ENCODE data around the gene NPHS2.

Gene NPHS2

DNA sequence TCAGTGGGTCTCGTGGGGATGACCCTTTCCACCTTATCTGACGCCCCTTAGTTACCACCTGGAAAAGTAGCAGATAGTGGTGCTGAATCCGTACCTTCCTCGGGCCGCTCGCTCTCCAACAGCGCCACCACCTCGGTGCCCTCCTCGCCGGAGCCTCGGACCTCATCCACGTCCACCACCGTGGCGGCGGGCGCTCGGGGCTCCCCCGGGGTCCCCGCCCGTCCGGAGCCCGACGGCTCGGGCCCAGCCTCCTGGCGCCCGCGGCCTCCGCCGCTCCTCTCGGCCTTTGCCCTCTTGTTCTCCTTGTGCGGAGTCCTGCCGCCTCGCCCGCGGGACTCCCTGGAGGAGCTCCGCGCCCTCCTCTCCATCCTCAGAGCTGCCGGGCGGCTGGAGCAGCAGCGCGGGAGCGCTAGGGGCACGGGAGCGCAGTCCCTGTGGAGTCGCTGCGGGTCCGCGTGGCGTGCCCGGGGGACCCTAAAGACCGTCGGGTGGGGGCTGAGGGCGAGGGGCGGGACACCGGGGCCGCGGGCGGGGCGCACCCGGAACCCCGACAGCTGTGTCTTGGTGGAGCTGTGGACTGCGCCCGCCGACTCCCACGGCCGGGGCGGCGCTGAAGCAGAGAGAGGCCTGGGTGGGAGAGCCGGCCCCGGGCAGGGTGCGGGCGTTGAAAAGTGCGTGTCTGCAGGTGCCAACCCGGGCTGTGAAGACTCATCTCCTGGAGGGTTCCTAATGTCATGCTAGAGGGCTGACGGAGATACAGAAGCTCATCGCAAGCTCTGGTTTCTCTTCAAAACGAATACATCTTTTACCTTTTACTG lies at the start of gene NPHS2:
NPHS2 (minus strand) TSS at position 452 of the 818 bp plus-strand sequence; CDS start at position 368, 84 bp downstream.
- DNase-seq (ENCODE audit: low read depth, low spot score), result no peak

DNA sequence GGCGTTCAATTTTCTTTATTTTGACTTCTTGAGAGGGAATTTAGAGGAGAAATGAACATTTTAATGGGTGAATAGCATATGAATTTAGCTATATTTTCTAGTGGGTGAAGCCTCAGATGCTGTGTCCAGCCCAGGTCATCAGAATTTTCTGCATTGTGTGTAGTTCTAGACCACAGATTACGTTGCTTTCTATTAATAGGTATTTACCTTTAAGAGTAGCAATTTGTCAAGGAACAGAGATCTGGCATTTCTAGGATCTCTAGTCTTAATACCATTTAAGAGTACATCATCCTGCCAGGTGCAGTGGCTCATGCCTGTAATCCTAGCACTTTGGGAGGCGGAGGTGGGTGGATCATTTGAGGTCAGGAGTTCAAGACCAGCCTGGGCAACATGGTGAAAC lies 36.6 kb upstream of the NPHS2 start:
- no peak for DNase-seq (ENCODE audit: low read depth, low spot score)

DNA sequence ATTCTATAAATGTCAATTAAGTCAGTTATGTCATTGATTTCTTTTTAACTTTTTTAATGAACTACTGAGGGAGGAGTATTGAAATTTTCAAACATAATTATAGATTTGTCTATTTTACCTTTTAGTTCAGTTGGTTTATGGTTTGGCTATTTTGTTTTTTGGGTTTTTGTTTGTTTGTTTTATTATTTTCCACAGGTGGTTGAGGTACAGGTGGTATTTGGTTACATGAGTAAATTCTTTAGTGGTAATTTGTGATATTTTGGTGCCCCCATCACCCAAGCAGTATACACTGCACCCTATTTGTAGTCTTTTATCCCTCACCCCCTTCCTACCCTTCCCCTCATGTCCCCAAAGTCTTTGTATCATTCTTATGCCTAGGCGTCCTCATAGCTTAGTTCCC lies 25.3 kb upstream of the NPHS2 start:
- no peak for DNase-seq (ENCODE audit: low read depth, low spot score)

DNA sequence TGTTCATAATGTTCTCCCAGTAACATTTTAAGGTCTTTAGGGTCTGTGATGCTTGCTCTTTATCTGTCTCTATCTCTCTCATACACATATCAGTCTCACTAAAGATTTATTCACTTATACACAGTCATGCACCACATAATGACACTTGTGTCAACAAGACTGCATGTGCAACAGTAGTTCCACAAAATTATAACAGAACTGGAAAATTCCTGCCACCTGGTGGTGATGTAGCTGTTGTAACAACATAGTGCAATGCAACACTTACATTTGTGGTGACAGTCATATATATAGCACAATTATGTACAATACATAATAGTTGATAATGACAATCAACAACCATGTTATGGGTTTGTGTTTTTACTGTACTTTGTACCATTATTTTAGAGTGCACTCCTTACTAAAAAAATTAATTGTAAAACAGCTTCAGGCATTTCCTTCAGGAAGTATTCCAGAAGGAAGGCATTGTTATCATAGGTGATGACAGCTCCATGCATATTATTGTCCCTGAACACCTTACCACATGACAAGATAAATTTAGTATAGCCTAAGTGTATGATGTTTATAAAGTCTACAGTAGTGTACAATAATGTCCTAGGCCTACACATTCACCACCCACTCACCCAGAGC lies 24.0 kb upstream of the NPHS2 start:
- DNase-seq (ENCODE audit: low read depth, low spot score), result no peak

DNA sequence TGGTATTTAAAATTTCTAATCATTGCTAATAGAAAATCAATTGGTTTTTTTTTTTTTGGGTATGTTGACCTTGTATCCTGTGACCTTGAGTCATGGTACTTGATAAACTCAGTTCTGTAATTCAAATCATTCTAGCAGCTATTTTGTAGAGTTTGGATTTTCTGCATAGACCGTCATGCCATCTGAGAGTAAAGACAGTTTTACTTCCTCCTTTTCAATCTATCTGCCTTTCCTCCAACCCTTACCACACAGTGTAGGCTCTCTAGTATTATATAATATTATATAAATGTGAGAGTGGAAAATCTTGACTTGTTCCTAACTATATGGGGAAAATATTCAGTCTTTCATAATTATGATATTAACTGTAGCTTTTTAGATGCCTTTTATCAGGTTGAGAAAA lies 22.9 kb upstream of the NPHS2 start:
- DNase-seq (ENCODE audit: low read depth, low spot score), result no peak

DNA sequence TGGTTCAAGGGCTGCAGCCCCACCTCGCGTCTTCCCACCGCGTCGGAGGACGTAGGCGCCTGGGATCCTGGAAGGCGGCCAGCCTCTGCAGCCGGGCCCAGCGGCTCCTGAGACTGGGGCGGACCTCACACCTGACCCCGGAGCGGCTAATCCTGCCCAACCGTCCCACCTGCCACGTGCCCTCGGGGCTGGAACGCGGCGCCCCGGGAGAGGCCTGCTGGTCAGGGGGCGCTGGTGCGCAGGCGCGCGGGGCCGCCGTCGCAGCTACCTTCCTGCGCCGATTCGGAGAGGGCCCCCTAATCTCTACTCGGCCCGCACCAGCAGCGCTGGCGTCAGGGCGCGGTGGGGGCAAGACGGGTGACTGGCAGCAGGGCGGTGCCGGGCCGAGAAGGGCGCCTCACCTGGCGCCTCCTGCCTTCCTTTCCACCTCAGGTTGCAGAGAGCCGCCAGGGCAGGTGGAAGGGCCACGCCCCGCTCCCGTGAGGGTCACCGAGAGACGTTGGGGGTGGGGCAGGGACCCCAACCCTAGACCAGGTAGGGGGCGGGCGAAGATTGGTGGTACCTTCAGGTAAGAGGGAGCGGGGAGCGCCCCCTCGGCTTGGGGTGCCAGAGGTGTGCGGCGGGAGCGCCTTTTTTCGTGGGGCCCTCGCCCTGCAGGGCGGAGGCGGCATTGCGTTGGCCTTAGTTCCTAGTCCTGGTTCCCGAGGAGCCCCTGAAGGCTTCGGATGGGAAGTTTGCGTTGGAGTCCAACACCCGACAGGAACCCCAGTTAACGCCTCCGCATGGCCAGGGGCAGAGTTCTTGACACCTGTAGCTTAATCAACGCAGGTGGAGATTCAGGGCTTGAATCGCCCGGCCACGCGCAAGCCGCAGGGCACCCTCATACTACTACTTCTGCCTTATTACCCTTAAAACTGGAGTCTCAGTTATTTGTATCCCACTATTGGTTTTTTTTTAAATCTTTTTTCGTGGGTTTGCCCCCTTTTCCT lies 16.1 kb upstream of the NPHS2 start, which contains the start of gene TDRD5:
TDRD5 (plus strand) TSS at position 241 of the 989 bp plus-strand sequence. CDS start 784 bp downstream, outside the sequence.
- DNase-seq (ENCODE audit: low read depth, low spot score), result peak; percentile 76

DNA sequence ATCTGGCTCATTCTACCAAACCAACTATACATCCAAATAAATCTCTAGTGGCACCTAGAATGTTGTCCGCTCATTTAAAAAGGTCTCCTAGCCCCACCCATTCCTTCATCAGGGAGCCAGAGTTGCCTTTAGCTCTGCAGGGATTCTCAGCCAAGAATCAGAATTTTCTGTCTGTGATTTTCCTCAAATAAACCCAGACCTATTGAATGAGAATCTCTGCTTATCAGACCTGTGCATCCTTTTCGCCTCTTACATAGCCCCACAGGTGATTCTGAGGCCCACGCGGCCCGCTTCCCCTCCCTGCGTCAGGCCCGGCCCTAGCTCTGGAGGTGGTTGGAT lies 15.5 kb upstream of the NPHS2 start:
- no peak for DNase-seq (ENCODE audit: low read depth, low spot score)

DNA sequence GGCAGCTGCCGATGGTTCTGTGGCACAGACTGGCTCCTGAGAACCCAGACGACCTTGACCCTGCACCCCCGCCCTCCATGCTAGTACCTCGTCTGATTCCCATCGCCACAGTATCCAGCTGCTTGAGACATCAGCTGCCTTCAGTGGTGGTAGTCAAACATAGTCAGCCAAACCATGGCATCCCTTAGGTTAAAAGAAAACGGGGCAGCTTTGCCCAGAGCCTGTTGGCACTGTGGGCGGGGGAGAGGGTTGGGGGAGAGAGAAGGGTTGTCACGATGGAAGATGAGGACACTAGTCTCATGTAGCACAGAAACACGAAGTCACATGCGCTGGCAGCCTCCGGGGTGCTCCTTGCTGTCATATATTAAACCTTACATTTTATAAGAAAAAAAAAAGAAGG lies 14.9 kb upstream of the NPHS2 start:
- DNase-seq (ENCODE audit: low read depth, low spot score), result no peak

DNA sequence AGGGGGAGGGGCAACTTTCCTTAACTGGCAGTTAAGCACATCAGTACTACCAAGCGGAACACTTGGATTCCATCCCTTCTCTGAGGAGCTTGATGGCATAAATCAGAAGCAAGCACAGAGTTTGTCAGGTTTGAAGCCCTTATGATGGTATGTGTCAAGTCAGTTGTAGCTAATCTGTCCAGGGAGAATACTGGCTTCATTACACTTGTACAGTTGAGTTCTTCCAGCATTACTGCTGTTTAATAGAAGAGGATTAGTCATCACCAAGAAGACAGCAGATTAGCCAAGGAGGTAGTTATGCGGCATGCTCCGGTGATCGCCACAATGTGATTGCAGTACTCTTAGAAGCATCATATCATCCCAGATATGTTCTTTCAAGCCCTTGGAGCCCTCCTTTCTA lies 13.8 kb upstream of the NPHS2 start:
- no peak for DNase-seq (ENCODE audit: low read depth, low spot score)

DNA sequence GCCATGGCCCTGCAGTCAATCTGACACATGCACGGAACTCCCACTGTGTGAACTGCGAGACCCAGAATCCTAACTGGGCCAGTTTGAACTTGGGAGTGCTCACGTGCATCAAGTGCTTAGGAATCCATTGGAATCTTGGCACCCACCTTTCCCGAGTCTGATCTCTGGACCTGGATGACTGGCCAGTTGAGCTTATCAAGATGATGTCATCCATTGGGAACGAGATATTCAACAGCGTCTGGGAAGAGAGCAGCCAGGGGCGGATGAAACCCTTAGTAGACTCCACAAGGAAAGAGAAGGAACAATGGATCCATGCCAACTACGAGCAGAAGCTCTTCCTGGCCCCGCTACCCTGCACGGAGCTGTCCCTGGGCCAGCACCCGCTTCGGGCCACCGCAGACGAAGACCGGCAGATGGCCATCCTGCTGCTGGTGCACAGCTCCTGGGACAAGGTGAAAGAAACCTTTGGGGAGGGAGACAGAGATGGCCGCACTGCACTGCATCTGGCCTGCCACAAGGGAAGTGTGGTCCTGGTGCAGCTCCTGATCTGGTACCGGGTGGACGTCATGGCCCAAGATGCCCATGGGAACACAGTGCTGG lies 12.8 kb upstream of the NPHS2 start:
- no peak for DNase-seq (ENCODE audit: low read depth, low spot score)

DNA sequence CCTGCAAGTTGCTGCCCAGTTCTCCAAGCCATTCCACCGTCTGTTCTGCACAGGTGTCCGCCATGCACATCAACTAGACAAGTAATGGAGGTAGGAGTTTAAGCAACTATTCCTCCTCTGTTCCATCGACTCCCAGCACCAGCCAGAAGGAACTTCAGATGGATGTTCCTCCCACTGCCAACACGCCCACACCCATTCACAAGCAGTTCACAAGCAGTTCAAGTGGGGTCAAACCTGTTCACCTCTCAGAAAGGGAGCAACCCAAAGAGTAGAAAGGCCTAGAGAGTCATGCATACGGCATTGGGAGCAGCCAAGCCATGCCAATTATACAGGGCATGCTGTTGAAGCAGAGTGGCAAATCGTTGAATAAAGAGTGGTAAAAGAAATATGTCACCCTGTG lies 11.6 kb upstream of the NPHS2 start:
- no peak for DNase-seq (ENCODE audit: low read depth, low spot score)

DNA sequence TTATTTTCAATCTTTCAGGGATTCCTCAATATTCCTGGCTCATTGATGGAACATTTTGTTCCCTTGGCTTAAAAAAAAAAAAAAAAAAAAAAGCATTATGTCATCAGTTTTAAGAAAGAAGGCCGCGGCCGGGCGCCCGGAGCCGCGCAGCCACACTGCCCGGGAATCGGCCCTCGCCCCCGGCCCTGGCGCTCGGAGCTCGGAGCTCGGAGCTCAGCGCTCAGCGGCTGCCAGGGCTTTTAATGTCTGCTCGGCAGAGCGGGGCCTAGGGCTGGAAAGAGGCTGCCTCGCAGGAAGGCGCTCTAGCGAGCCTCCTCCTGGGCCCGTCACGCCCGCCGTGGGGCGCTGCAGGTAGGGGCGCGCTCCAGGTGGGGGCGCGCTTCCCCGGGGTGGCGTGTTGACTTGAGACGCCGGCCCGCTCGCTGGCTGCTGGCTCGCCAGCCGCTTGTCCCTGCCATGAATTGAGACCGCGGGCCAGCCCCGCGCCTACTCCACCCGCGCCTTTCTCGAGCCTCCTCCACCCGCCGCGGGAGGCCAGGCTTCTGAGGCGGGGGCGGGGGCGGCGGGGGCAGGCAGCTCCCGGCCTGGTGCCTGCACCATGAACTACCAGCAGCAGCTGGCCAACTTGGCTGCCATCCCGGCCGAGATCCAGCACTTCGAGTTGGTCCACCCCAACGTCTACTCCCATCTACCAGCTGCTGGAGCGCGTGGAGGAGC lies 10.5 kb upstream of the NPHS2 start:
- DNase-seq (ENCODE audit: low read depth, low spot score), result peak; percentile 91

DNA sequence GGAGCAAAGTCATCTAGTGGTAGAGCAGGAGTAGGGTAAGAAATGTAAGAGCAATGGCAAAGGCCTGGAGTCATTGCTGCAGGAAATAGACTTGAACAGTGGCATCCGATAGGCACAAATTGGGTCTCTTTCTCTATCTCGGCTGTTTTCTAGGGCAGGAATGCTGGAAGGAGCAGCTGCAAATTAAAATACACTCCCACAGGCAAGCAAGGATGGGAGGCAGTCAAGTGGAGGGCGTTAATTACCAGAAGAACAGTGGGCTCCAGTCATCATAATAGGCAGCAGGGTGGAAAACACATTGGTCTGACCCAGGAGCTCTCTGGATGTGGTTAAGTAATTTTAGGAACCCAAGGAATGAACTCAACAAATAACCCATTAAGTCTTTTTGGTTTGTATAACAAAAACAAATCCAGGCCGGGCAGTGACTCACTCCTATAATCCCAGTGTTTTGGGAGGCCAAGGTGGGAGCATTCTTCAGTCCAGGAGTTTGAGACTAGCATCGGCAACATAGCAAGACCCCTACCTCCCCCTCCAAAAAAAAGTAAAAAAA lies 8.1 kb upstream of the NPHS2 start:
- no peak for DNase-seq (ENCODE audit: low read depth, low spot score)

DNA sequence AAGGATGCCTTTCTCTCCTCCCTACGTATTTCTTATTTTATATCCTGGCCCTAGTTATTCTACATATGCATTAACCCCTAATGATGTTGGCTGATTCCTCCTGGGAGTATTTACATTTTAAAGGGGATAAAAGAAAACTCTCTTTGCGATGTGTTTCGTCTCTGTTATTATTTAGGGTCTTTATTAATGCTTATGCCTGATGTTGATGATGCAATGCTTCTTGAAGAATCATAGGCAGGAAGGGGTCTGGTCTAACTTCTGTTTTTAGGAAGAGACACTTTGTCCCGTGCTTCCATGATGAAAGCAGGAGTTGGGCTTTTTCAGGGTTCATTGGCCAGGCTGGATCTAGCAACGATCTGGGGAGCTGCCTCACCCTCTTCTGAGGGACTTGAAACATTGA lies 761 bp upstream of the NPHS2 start:
- DNase-seq (ENCODE audit: low read depth, low spot score), result no peak

DNA sequence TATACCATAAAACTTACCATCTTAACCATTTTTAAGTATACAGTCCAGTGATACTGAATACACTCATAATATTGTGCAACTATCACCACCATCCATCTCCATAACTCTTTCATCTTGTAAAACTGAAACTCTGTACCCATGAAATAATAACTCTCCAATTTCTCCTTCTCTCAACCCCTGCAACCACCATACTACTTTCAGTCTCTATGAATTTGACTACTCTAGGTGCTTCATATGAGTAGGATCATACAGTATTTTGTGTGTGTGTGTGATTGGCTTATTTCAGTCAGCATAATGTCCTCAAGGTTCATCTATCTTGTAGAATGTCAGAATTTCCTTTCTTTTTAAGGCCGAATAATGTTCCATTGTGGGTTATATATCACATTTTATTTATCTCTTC lies 17.7 kb downstream of the NPHS2 start:
- no peak for DNase-seq (ENCODE audit: low read depth, low spot score)

DNA sequence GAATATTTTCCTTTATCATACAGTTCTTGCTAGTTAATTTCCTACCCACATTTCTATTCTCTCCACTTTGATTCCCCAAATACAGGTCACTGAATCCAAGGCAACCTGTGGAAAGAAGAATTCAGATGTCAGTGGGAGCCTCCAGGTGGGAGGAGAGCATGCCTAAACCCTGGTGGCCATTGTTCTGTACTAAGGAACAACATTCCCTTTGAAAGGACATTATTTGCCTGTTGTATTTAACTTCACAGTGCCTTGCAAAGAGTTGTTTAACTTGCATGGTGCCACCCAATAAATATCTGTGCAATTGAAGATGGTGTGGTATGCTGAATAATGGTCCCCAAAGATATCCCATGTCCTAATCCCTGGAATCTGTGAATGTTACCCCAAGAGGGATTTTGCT lies 21.3 kb downstream of the NPHS2 start:
- DNase-seq (ENCODE audit: low read depth, low spot score), result no peak

DNA sequence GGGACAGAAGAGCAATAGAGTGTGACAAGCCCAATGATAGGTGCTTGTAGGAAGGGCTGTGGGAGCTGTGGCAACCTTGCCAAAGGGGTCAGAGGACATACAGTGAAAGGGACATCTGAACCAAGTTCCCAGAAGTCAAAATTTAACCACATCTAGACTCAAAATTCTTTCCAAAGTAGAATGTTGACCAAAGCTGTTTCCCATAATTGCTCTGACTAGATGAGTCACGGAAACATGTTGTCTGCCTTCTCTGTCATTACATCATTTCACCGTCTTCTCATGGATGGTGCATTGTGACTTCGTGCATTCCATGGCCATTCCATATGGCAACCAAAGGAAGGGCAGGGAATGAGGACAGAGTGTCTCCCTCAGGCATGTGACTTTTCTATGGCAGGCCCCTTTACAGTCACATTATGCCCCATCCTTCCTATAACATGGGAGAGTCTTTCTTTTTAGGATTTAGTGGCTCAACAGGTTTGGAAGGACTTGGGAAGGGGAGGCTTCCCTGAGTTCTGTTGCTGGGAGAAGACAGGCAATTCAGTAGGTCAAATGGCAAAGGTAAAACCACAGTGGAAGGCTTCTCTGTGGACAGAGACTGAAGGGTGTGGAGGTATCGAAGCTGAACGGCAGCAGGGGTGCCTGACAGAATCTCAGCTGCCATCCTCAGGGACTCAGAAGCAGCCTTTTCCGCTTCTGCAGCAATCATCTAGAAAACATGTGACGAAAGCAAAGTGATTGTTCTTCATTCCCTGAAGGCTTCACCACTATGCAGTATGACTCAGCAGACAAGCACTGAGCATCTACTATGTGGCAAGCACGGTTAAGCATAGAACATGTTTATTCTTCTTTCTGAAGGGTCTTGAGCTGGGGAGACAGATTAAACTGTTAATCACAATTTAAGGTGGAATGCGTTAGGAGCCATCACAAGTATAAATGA lies 24.7 kb downstream of the NPHS2 start:
- DNase-seq (ENCODE audit: low read depth, low spot score), result peak; percentile 30

DNA sequence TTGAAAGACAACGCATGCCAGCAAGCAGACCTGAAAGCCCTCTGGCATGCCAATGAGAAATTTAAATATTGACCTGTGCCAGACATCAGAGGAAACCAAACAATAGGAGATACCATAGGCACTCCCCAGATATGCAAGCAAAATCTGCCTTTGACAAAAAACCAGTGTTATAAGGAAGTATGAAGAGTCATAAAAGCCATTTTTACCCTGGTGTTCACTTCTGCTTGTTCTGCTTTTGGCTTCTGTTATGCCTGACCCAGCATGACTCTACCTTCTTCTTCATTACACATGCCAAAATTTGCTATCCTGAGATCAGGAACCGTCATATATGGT lies 26.4 kb downstream of the NPHS2 start:
- no peak for DNase-seq (ENCODE audit: low read depth, low spot score)

DNA sequence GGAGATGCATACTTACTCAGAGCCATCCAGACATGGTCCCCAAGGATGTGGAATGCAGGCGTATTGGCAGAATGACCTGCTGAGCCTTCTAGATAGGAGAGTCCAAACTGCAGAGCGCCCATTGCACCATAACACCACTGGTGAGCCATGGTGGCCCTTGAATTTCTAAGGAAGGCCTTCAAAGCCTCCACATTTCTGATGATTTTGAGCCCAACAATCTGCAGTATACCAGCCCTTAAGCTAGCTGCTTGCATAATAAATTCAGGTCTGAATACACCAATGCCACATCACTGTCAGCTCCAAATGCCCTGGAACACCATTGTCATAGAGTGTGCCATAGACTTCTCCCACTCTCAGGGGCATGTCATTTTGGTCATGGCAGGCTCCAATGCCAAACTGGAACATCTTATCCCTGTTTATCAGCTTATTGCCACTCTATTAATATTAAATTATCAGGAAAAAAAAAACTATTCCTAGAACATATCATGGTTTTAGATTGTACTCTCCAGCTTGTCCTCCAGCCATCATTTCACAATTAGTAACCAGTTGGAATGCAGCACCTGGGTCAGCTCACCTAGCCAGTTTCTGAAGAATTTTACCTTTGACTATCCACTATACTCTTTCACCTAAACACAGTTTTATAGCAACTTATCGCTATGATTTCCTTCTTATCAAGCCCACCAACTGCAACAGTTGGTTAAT lies 26.9 kb downstream of the NPHS2 start:
- no peak for DNase-seq (ENCODE audit: low read depth, low spot score)
